Activated B cell treated with CpG ODN at 0.5 μM for 24 hours (primary cell): ENCODE data around the gene OSBPL10. TPM values are rescaled to one million over a fixed set of nuclear protein-coding genes. Genes with fewer than 3 reads are reported as not detected.
"Not testable (repeated sequence)": the region's sequence is repeated elsewhere in the genome, so short reads cannot be mapped to it uniquely, and the experiment has no call there.

ENCODE experiments used
- ATAC-seq: fragments of 200-7000 bp; cut with Tn5 transposase; one replicate; pipeline ENCODE4 v1.10.0; 2021; ENCODE audit warnings: low read depth, mild to moderate bottlenecking, moderate library complexity
- CTCF ChIA-PET: fragments of 350-600 bp; sonication (Branson Sonifier 250); formaldehyde crosslinking; loops from one replicate; lab custom pipeline; 2021; ENCODE audit warnings: antibody characterized with exemption; lab: Charles Lee
- POLR2A ChIA-PET: fragments of 350-600 bp; sonication (Branson Sonifier 250); formaldehyde crosslinking; loops from one replicate; lab custom pipeline; 2021; ENCODE audit warnings: antibody characterized with exemption; lab: Charles Lee
- DNase-seq: peaks from one replicate; pipeline ENCODE4 v3.0.0; 2022
- H3K27ac Mint-ChIP-seq: one replicate; pipeline ENCODE4 v1.8.0; 2020; ENCODE audit warnings: mixed read lengths
- H3K27me3 Mint-ChIP-seq: one replicate; pipeline ENCODE4 v1.8.0; 2021; ENCODE audit warnings: mixed read lengths
- H3K36me3 Mint-ChIP-seq: one replicate; pipeline ENCODE4 v1.8.0; 2021; ENCODE audit warnings: low read depth, mixed read lengths
- H3K4me1 Mint-ChIP-seq: one replicate; pipeline ENCODE4 v1.8.0; 2021; ENCODE audit warnings: mixed read lengths
- H3K4me3 Mint-ChIP-seq: one replicate; pipeline ENCODE4 v1.8.0; 2020; ENCODE audit warnings: mild to moderate bottlenecking, mixed read lengths
- H3K9me3 Mint-ChIP-seq: one replicate; pipeline ENCODE4 v1.8.0; 2020; ENCODE audit warnings: mixed read lengths
- intact Hi-C: fragments of 100-400 bp; cut with micrococcal nuclease; formaldehyde crosslinking; loops from one replicate; pipeline ENCODE4 v1.15.1; 2024
- total RNA-seq: library from RNA; stranded (reverse); gene quantifications from 2 replicates; pipeline ENCODE4 v1.2.3, GENCODE V29; 2022
- TF ChIP-seq, protein P1 (sequence below): fragments of 200-600 bp; IDR thresholded peaks from one replicate; pipeline ENCODE4 v1.8.0; 2022; ENCODE audit warnings: antibody characterized with exemption, mild to moderate bottlenecking

The OSBPL10 gene
- total RNA-seq, 1 donor from 2014 or later: 137 TPM

DNA sequence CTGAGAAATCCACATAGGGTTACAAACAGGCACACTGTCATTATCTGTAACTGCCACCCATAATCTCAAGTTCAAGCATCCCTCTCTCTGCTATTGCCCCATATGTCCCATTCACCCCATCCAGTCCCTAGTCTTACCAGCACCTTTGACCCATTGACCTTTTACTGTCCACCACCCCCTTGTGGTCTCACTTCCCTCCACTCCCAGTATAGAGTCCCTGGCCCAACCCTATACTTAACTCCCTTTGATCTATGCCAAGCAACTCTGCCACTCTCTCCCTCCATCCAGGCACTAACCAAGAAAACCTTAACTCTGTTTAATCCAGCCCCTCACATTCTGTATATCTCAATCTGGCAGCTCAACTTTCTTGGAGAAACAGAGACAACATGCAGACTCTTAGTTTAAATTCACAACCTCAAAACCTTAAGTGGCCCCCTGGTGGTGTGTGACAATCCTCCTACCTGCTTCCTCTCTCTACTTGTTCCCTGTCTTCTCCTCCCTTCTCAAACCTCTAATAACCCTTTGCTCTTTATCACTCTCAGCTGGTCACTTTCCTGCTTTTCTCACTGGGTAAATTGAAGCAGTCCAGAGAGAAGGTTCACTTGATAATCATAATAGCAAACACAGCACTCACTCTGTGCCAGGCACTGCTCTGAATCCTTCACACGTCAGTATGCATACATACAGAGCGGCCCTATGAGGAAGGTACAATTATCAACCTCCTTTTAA, 285.6 kb downstream of the OSBPL10 start:
- intact Hi-C loops: no loop called here
- CTCF ChIA-PET: no interaction called here
- Mint-ChIP-seq H3K4me3 (no peak overlapping the region), H3K27ac (no peak overlapping the region), H3K27me3 (no peaks in the 10 kb centered on the region), H3K4me1 (no peaks in the 10 kb centered on the region), H3K36me3 (peaks cover 53% of the 10 kb centered on the region), H3K9me3 (peaks cover 2% of the 10 kb centered on the region)
- POLR2A ChIA-PET: no interaction called here
- DNase-seq (no peak), ATAC-seq (no peak)
- TF ChIP-seq, protein P1, sequence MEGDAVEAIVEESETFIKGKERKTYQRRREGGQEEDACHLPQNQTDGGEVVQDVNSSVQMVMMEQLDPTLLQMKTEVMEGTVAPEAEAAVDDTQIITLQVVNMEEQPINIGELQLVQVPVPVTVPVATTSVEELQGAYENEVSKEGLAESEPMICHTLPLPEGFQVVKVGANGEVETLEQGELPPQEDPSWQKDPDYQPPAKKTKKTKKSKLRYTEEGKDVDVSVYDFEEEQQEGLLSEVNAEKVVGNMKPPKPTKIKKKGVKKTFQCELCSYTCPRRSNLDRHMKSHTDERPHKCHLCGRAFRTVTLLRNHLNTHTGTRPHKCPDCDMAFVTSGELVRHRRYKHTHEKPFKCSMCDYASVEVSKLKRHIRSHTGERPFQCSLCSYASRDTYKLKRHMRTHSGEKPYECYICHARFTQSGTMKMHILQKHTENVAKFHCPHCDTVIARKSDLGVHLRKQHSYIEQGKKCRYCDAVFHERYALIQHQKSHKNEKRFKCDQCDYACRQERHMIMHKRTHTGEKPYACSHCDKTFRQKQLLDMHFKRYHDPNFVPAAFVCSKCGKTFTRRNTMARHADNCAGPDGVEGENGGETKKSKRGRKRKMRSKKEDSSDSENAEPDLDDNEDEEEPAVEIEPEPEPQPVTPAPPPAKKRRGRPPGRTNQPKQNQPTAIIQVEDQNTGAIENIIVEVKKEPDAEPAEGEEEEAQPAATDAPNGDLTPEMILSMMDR: no peak

DNA sequence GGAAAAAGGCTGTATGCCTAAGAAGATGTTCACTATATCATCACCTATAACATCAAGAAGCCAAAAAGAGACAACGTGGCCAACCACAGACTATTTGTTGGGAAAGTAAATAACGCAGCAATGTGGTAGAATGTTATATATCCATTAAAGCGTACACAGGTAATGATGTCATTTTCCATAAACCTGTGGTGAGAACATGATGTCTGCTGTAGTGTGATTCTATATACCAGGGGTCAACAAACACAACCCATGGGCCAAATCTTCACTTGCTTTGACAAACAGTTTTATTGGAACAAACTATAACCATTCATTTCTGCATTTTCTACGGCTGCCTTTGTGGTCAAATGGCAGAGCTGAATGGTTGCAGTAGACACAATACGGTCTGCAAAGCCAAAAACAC, 287.7 kb downstream of the OSBPL10 start:
- H3K36me3 Mint-ChIP-seq: peaks cover 52% of the 10 kb centered on the region
- TF ChIP-seq, protein P1: no peak
- DNase-seq: no peak
- H3K9me3 Mint-ChIP-seq: peaks cover 2% of the 10 kb centered on the region
- no peak overlapping the region for H3K4me3 Mint-ChIP-seq
- CTCF ChIA-PET: no interaction called here
- no peaks in the 10 kb centered on the region for H3K27me3 Mint-ChIP-seq
- peaks cover 2% of the 10 kb centered on the region for H3K4me1 Mint-ChIP-seq
- no peak overlapping the region for H3K27ac Mint-ChIP-seq
- intact Hi-C loops: no loop called here
- no peak for ATAC-seq
- POLR2A ChIA-PET: no interaction called here

DNA sequence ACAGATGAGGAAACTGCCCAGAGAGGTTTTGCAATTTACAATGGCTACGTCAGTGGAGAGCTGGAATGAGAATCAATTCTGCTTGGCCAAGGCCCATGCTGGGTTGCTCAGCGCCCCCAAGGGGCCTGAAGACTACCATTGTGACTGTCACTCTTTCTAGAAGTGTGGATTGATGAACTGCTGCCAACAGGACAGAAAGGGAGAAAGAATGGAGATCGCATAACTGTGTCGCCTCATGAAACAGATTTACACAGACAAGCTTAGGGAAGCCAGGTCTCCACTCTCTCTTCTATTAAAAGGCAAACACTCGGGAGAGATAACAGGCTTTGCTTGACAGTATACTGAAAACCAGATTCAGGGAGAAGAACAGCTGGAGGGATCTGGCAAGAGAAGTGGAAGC, 288.3 kb downstream of the OSBPL10 start:
- H3K9me3 Mint-ChIP-seq: peaks cover 2% of the 10 kb centered on the region
- peaks cover 57% of the 10 kb centered on the region for H3K36me3 Mint-ChIP-seq
- POLR2A ChIA-PET: no interaction called here
- intact Hi-C loops: no loop called here
- no peak overlapping the region for H3K4me3 Mint-ChIP-seq
- DNase-seq (no peak), ATAC-seq (no peak)
- CTCF ChIA-PET: no interaction called here
- H3K27me3 Mint-ChIP-seq: no peaks in the 10 kb centered on the region
- H3K4me1 Mint-ChIP-seq: peaks cover 2% of the 10 kb centered on the region
- TF ChIP-seq, protein P1: no peak
- H3K27ac Mint-ChIP-seq: no peak overlapping the region

DNA sequence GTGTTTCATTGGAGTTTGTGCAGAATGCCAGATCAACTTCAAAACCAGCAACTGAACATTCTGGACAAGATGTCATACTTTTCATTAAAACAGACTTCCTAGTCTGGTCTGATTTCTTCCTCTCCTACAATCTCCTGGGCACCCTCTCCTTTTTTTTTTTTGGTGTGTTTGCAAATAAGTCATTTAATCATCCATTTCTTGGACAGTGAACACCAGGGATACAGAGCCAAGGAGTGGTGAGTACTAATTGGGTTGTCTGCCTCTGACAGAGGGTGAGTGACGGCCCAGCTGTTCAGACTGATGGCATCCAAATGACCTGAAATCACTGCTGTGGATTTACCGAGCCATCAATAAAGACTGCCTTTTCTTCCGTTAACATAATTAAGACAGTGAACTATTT, 290.3 kb downstream of the OSBPL10 start:
- CTCF ChIA-PET: no interaction called here
- H3K36me3 Mint-ChIP-seq: peaks cover 71% of the 10 kb centered on the region

DNA sequence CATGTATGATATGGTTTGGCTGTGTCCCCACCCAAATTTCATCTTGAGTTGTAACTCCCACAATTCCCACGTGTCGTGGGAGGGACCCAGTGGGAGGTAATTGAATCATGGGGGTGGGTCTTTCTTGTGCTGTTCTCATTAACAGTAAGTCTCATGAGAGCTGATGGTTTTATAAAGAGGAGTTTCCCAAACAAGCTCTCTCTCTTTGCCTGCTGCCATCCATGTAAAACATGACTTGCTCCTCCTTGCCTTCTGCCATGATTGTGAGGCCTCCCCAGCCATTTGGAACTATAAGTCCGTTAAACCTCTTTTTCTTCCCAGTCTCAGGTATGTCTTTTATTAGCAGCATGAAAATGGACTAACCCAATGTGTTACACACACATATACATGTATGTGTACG, 291.5 kb downstream of the OSBPL10 start:
- peaks cover 79% of the 10 kb centered on the region for H3K36me3 Mint-ChIP-seq
- ATAC-seq, CTCF ChIA-PET, H3K4me1 Mint-ChIP-seq, DNase-seq, H3K27me3 Mint-ChIP-seq, H3K4me3 Mint-ChIP-seq, H3K27ac Mint-ChIP-seq, POLR2A ChIA-PET, H3K9me3 Mint-ChIP-seq, intact Hi-C loops: not testable (repeated sequence)

More for the DNA sequence above, 290.3 kb downstream of the OSBPL10 start:
- peaks cover 2% of the 10 kb centered on the region for H3K4me1 Mint-ChIP-seq
- intact Hi-C loops: no loop called here
- H3K9me3 Mint-ChIP-seq: peaks cover 2% of the 10 kb centered on the region
- TF ChIP-seq, protein P1: no peak
- POLR2A ChIA-PET: no interaction called here
- H3K4me3 Mint-ChIP-seq: no peak overlapping the region
- peak overlapping the region; percentile 16 for H3K27ac Mint-ChIP-seq
- no peaks in the 10 kb centered on the region for H3K27me3 Mint-ChIP-seq
- ATAC-seq (no peak), DNase-seq (no peak)
